NCI-H1105 (cell line): Measurements from ENCODE around the gene ADH1B.
"Not testable (repeated sequence)": the region's sequence is repeated elsewhere in the genome, so short reads cannot be mapped to it uniquely, and the experiment has no call there.

Experiments used
- DNase-seq: peaks from one replicate; lab custom pipeline; 2025; lab: John Stamatoyannopoulos, UW

ADH1B gene

GRCh38 chr4:99321241-99322191 is at the start of gene ADH1B:
ADH1B (minus strand) TSS chr4:99321401; CDS start chr4:99321331, 70 bp downstream.
- no peak for DNase-seq

GRCh38 chr4:99367817-99368216 is 46.6 kb upstream of the ADH1B start:
- DNase-seq = not testable (repeated sequence)

- DNase-seq = no peak
Observed at GRCh38 chr4:99366491-99366890, 45.3 kb upstream of the ADH1B start.

- no peak for DNase-seq
Observed at GRCh38 chr4:99362768-99363167, 41.6 kb upstream of the ADH1B start.

- no peak for DNase-seq
Observed at GRCh38 chr4:99361899-99362275, 40.7 kb upstream of the ADH1B start.

GRCh38 chr4:99361268-99361898 is 40.2 kb upstream of the ADH1B start:
- no peak for DNase-seq

- DNase-seq = no peak
Observed at GRCh38 chr4:99359480-99360204, 38.4 kb upstream of the ADH1B start.

GRCh38 chr4:99357948-99358347 is 36.7 kb upstream of the ADH1B start:
- DNase-seq = no peak

GRCh38 chr4:99356992-99357391 is 35.8 kb upstream of the ADH1B start:
- no peak for DNase-seq

- not testable (repeated sequence) for DNase-seq
Observed at GRCh38 chr4:99356149-99356548, 34.9 kb upstream of the ADH1B start.

GRCh38 chr4:99352602-99353537 is 31.7 kb upstream of the ADH1B start, which contains the start of gene ADH1C:
ADH1C (minus strand) TSS chr4:99352746; CDS start chr4:99352675, 71 bp downstream.
- DNase-seq = no peak

- no peak for DNase-seq
Observed at GRCh38 chr4:99351487-99351886, 30.3 kb upstream of the ADH1B start.

- DNase-seq = no peak
Observed at GRCh38 chr4:99349338-99349737, 28.1 kb upstream of the ADH1B start.

GRCh38 chr4:99342624-99343023 is 21.4 kb upstream of the ADH1B start:
- DNase-seq = not testable (repeated sequence)

- no peak for DNase-seq
Observed at GRCh38 chr4:99341426-99341825, 20.2 kb upstream of the ADH1B start.

- no peak for DNase-seq
Observed at GRCh38 chr4:99339172-99339571, 18.0 kb upstream of the ADH1B start.

GRCh38 chr4:99336553-99336952 is 15.4 kb upstream of the ADH1B start:
- DNase-seq = no peak

GRCh38 chr4:99334880-99335279 is 13.7 kb upstream of the ADH1B start:
- DNase-seq = no peak

GRCh38 chr4:99330648-99331047 is 9.4 kb upstream of the ADH1B start:
- DNase-seq = no peak

- no peak for DNase-seq
Observed at GRCh38 chr4:99329876-99330275, 8.7 kb upstream of the ADH1B start.

- DNase-seq = no peak
Observed at GRCh38 chr4:99324979-99325378, 3.8 kb upstream of the ADH1B start.
